GM19395 (cell line): ENCODE results near the gene VGLL3.
A peak's percentile ranks its signal among the peaks of the same experiment; 100 is the strongest.
"Not testable (repeated sequence)": the region's sequence is repeated elsewhere in the genome, so short reads cannot be mapped to it uniquely, and the experiment has no call there.

Experiments
- ATAC-seq: cut with Tn5 transposase; IDR thresholded peaks from one replicate; pipeline ENCODE4 v1.9.1; 2021; ENCODE audit warnings: mild to moderate bottlenecking, moderate library complexity; ENCODE audit not compliant: unreplicated experiment

The VGLL3 gene

GRCh38 chr3:86990734-86991481 is at the start of gene VGLL3:
TSS of gene VGLL3 (minus strand) at chr3:86991149. CDS start at chr3:86990743, 406 bp downstream.
- ATAC-seq, result peak; percentile 53

GRCh38 chr3:87037652-87038051 is 46.7 kb upstream of the VGLL3 start:
- ATAC-seq, result no peak

GRCh38 chr3:87036671-87037070 is 45.7 kb upstream of the VGLL3 start:
- no peak for ATAC-seq

GRCh38 chr3:87035339-87035738 is 44.4 kb upstream of the VGLL3 start:
- ATAC-seq, result no peak

GRCh38 chr3:87033205-87033604 is 42.3 kb upstream of the VGLL3 start:
- ATAC-seq, result no peak

GRCh38 chr3:87025661-87026645 is 35.0 kb upstream of the VGLL3 start:
- ATAC-seq, result no peak

GRCh38 chr3:87017370-87017769 is 26.4 kb upstream of the VGLL3 start:
- not testable (repeated sequence) for ATAC-seq

- ATAC-seq, result no peak
These were observed 18.3 kb upstream of the VGLL3 start for GRCh38 chr3:87009271-87009670.

GRCh38 chr3:87006844-87007439 is 16.0 kb upstream of the VGLL3 start:
- ATAC-seq, result no peak

- no peak for ATAC-seq
These were observed 13.9 kb upstream of the VGLL3 start for GRCh38 chr3:87004883-87005282.

- no peak for ATAC-seq
These were observed 11.4 kb upstream of the VGLL3 start for GRCh38 chr3:87002346-87002745.

GRCh38 chr3:87001473-87002098 is 10.6 kb upstream of the VGLL3 start:
- ATAC-seq, result no peak

- no peak for ATAC-seq
These were observed 10.0 kb upstream of the VGLL3 start for GRCh38 chr3:87000940-87001339.

GRCh38 chr3:86998569-86998968 is 7.6 kb upstream of the VGLL3 start:
- no peak for ATAC-seq

- no peak for ATAC-seq
These were observed 5.5 kb upstream of the VGLL3 start for GRCh38 chr3:86996261-86996955.

GRCh38 chr3:86995537-86995936 is 4.6 kb upstream of the VGLL3 start:
- no peak for ATAC-seq

GRCh38 chr3:86993704-86994103 is 2.8 kb upstream of the VGLL3 start:
- no peak for ATAC-seq

- ATAC-seq, result no peak
These were observed 989 bp upstream of the VGLL3 start for GRCh38 chr3:86991840-86992435.

GRCh38 chr3:86991482-86991815 is 500 bp upstream of the VGLL3 start:
- peak; percentile 20 for ATAC-seq
